HPDE6-E6E7 (cell line): ENCODE measurements around the gene PSMD12.
"Not testable (repeated sequence)": the region's sequence is repeated elsewhere in the genome, so short reads cannot be mapped to it uniquely, and the experiment has no call there.

ENCODE experiments used
- DNase-seq: peaks from one replicate; pipeline ENCODE4 v3.0.0; 2011; ENCODE audit warnings: missing footprints; ENCODE audit errors: extremely low spot score

PSMD12 gene

DNA sequence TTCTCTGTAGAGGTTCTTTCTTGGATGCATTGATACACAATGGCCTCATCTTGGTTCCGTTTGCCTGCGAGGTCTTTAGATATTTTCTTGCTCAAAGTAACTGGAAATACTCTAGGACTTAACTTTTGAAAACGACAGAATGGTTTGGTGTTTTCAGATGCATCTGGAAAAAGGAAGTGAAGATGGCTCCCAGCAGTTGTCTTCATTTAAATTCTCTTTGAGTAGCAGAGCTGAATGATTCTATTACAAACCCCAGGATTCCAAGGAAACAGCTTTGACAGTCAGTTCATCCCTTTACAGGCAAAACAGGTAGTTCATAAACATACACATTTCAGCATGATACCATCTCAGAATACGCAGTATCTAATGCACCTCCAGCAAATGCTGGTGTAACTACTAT is 54.8 kb downstream of the PSMD12 start:
- no peak for DNase-seq

- DNase-seq, result no peak
Measured at GRCh38 chr17:67310406-67310805, 56.0 kb downstream of the PSMD12 start.

GRCh38 chr17:67305446-67306235 is 60.7 kb downstream of the PSMD12 start:
- DNase-seq, result not testable (repeated sequence)

DNA sequence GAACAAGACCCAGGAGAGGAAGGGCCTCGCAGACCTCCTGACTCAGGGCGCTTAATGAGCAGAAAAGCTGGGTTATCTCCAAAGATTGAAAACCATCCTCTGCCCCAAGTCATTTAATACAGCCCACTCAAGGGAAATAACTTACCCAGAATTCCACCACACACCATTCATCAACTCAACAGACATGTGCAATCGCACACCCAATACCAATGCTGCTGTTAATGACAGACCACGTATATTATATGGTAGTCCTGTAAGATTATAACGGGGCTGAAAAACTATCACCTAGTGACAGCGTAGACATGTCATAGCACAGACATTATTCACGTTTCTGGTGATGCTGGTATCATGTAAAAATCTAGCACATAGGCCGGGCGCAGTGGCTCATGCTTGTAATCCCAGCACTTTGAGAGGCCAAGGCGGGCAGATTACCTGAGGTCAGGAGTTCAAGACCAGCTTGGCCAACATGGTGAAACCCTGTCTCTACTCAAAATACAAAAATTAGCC is 68.9 kb downstream of the PSMD12 start:
- DNase-seq, result no peak

GRCh38 chr17:67294451-67295199 is 71.8 kb downstream of the PSMD12 start:
- no peak for DNase-seq

- peak; percentile 56 for DNase-seq
Measured at GRCh38 chr17:67293251-67294203, 72.8 kb downstream of the PSMD12 start.

DNA sequence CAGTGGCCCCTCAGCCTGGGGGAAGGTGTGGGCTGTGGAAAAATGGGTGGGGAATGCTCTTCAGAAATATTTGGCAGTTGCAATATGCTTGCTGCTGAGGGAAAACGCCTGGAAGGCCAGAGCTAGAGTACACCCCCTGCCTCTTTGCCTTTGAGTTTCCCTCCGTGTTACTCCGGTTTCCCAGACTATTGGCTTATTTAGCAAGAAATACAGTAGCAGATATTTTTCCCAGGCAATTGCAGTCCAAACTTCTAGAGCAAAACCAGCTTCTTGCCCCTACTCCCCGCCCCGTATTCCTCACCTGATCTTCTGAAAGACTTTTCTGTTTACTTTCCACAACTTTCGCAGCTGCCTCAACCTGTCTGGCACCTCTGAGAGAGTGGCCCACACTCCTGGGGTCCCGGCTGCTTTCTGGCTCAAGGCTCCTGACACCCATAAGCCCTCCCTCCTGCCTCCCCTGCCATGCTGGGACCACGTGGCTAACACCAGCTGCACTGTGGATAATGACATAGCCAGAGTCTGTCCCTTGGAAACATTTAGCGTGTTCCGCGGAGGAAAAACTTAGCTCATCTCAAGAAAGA is 75.6 kb downstream of the PSMD12 start:
- no peak for DNase-seq

GRCh38 chr17:67290244-67290643 is 76.1 kb downstream of the PSMD12 start:
- DNase-seq, result no peak

GRCh38 chr17:67289181-67289876 is 77.0 kb downstream of the PSMD12 start:
- DNase-seq, result no peak
